ENCODE results near the gene RPS6KL1.

Gene RPS6KL1

GRCh38 chr14:74886001-74886400, 37.1 kb downstream of the RPS6KL1 start:
- Histone ChIP-seq H3K36me3 (replicated peaks; ENCODE audit: insufficient read depth, low read length) (no peaks in the 10 kb centered on the region), H3K79me2 (ENCODE audit: low read length) (peaks cover 59% of the 10 kb centered on the region), H3K4me3 (ENCODE audit: low read length) (no peak overlapping the region), H3K27ac (ENCODE audit: low read length) (no peak overlapping the region), H3K27me3 (replicated peaks; ENCODE audit: insufficient read depth, low read length) (no peaks in the 10 kb centered on the region), H3K4me2 (ENCODE audit: low read depth, low read length) (no peak overlapping the region), H4K20me1 (ENCODE audit: insufficient read depth, low read length) (no peaks in the 10 kb centered on the region; the same call in 1 of the 2 replicates), H3F3A (ENCODE audit: insufficient read depth, low read length) (no peaks in the 10 kb centered on the region), H3K9ac (ENCODE audit: low read length) (no peak overlapping the region), H3K9me3 (replicated peaks; ENCODE audit: insufficient read depth, low read length) (no peaks in the 10 kb centered on the region), H2AFZ (ENCODE audit: low read length) (no peak overlapping the region), H3K4me1 (ENCODE audit: low read length) (no peaks in the 10 kb centered on the region), H3K9me2 (replicated peaks; ENCODE audit: insufficient read depth, low read length) (no peaks in the 10 kb centered on the region)
- DNase-seq, result no peak
- TF ChIP-seq CTCF (IDR thresholded peaks at IDR 0.05; ENCODE audit: low read length) (no peak), EZH2phosphoT487 (IDR thresholded peaks at IDR 0.05; ENCODE audit: low read length) (no peak), EZH2 (optimal IDR thresholded peaks at IDR 0.05; ENCODE audit: low read depth, low read length) (no peak)

DNA sequence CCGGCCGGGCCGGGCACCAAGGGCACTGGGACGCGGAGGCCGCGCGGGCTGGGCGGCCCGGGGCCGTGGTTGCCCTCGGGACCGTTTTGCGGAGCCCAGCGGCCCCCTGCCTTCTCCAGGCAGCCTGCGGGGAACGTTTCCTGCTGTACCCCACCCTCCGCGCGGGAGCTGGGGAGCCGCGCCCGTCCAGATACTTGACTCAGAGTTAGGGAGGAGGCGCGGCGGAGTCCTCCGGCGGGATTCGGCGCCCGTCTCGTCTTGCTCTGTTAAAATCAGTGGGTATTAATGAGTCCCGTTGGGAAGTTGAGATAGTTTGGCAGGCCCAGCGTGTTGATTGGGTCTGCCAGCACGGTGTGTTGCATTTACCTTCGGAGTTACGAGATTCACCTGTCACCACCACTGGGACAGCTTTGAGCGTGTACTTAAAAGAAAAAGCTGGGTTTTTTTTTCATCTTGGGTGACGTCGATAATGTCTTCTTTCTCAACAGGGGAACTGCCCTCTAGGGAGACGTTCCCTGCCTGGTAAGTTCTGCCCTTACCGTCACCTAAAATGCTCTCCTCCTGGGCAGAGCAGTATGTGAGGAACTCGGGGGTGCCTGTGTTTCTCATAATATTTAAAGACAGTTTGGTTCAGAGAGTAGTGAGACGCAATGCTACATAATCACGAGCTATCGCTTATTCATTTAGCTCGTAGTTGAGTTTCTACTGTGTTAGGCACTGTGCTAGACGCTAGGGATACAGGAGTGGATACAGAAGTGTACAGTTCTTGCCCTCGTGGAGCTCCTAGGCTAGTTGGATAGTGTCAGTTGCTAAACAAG, 40.7 kb downstream of the RPS6KL1 start:
- H3K36me3 ChIP-seq (replicated peaks; ENCODE audit: insufficient read depth, low read length), result no peaks in the 10 kb centered on the region
- peak overlapping the region; percentile 77 for H3K9ac ChIP-seq (ENCODE audit: low read length)
- H3K9me3 ChIP-seq (replicated peaks; ENCODE audit: insufficient read depth, low read length), result no peaks in the 10 kb centered on the region
- TF ChIP-seq EZH2 (optimal IDR thresholded peaks at IDR 0.05; ENCODE audit: low read depth, low read length) (no peak), CTCF (IDR thresholded peaks at IDR 0.05; ENCODE audit: low read length) (no peak), EZH2phosphoT487 (IDR thresholded peaks at IDR 0.05; ENCODE audit: low read length) (no peak)
- no peaks in the 10 kb centered on the region for H3K9me2 ChIP-seq (replicated peaks; ENCODE audit: insufficient read depth, low read length)
- peak; percentile 25 for DNase-seq
- peak overlapping the region; percentile 81 for H3K4me2 ChIP-seq (ENCODE audit: low read depth, low read length)
- H3K27me3 ChIP-seq (replicated peaks; ENCODE audit: insufficient read depth, low read length), result no peaks in the 10 kb centered on the region
- peak overlapping the region; percentile 69 for H3K4me3 ChIP-seq (ENCODE audit: low read length)
- no peaks in the 10 kb centered on the region for H3K4me1 ChIP-seq (ENCODE audit: low read length)
- H2AFZ ChIP-seq (ENCODE audit: low read length), result 0 out of 2 replicates have a peak overlapping the region, but pooled peaks have one; percentile 27
- no peaks in the 10 kb centered on the region for H3F3A ChIP-seq (ENCODE audit: insufficient read depth, low read length)
- peaks cover 52% of the 10 kb centered on the region for H3K79me2 ChIP-seq (ENCODE audit: low read length)
- H3K27ac ChIP-seq (ENCODE audit: low read length), result peak overlapping the region; percentile 34; the same call in 1 of the 2 replicates
- H4K20me1 ChIP-seq (ENCODE audit: insufficient read depth, low read length), result no peaks in the 10 kb centered on the region; the same call in 1 of the 2 replicates

DNA sequence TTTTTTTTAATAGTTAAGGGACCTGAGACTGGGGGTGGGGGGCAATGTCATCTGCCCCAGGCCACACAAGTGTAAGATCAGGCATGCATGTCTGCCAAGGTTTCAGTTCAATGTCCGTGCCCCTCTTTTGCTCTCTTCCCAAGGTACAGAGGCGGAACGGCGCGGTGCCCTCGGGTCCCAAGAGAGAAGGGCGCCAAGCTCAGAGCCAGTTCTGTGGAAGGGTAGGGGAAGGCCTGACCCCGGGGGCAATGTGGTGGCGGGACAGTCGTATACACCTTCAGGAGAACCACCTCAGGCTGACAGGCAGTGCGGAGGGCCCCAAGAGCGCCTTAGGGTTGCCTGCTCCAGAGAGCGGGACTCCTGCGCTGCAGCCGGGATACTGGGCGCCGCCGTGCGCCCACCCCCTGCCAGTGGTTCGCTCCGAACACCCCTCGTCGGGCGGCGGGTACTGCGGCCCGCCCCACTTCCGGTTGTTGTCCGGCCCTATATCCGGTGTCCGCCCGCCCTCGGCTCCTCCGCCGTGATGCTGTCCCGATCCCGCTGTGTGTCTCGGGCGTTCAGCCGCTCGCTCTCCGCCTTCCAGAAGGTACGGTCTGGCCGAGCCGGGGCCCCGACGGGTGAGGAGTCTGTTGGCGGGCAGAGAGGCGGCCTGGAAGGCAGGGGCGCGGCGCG, 41.5 kb downstream of the RPS6KL1 start, which contains the start of gene DLST:
DLST (plus strand) TSS at position 486 of the 672 bp plus-strand sequence; CDS start at position 524, 38 bp downstream.
- Histone ChIP-seq H3K27me3 (replicated peaks; ENCODE audit: insufficient read depth, low read length) (no peaks in the 10 kb centered on the region), H3F3A (ENCODE audit: insufficient read depth, low read length) (no peaks in the 10 kb centered on the region), H3K9ac (ENCODE audit: low read length) (peak within 1 kb of the TSS; percentile 77), H2AFZ (ENCODE audit: low read length) (peak within 1 kb of the TSS; percentile 88), H3K4me3 (ENCODE audit: low read length) (peak within 1 kb of the TSS; percentile 69), H4K20me1 (ENCODE audit: insufficient read depth, low read length) (no peaks in the 10 kb centered on the region; the same call in 1 of the 2 replicates), H3K79me2 (ENCODE audit: low read length) (peaks cover 45% of the 10 kb centered on the region), H3K4me2 (ENCODE audit: low read depth, low read length) (peak within 1 kb of the TSS; percentile 81), H3K27ac (ENCODE audit: low read length) (peak within 1 kb of the TSS; percentile 34; the same call in 1 of the 2 replicates), H3K9me2 (replicated peaks; ENCODE audit: insufficient read depth, low read length) (no peaks in the 10 kb centered on the region), H3K36me3 (replicated peaks; ENCODE audit: insufficient read depth, low read length) (no peaks in the 10 kb centered on the region), H3K9me3 (replicated peaks; ENCODE audit: insufficient read depth, low read length) (no peaks in the 10 kb centered on the region), H3K4me1 (ENCODE audit: low read length) (no peaks in the 10 kb centered on the region)
- TF ChIP-seq EZH2 (optimal IDR thresholded peaks at IDR 0.05; ENCODE audit: low read depth, low read length) (no peak), EZH2phosphoT487 (IDR thresholded peaks at IDR 0.05; ENCODE audit: low read length) (no peak), CTCF (IDR thresholded peaks at IDR 0.05; ENCODE audit: low read length) (no peak)
- DNase-seq, result peak; percentile 70
